ENCODE results near the gene PTCSC3.

PTCSC3 gene

GRCh38 chr14:36130186-36130585 lies 46.3 kb downstream of the PTCSC3 start:
- H3K27ac ChIP-seq (replicated peaks; ENCODE audit: low read length), result no peak overlapping the region
- no CpG with 5 or more reads among the region's 1 CpG for WGBS, 2 donors (ENCODE audit: extremely low coverage in 2 of 2, insufficient read length in 2 of 2, insufficient replicate concordance in 1 of 2)
- H3K4ac ChIP-seq (ENCODE audit: low read length), result no peak overlapping the region
- H2AFZ ChIP-seq (ENCODE audit: low read length), result no peak overlapping the region
- no peak overlapping the region for H2BK12ac ChIP-seq (ENCODE audit: low read length)
- no peak for DNase-seq (ENCODE audit: low spot score)
- H2AK5ac ChIP-seq (ENCODE audit: low read depth, low read length), result no peak overlapping the region
- H3K4me3 ChIP-seq (ENCODE audit: low read length in 2 of 2), result no peak overlapping the region
- H2BK5ac ChIP-seq (ENCODE audit: low read length), result no peak overlapping the region
- no peak overlapping the region for H2BK120ac ChIP-seq (ENCODE audit: low read depth, low read length)
- H3K36me3 ChIP-seq (replicated peaks in 1 of 2; ENCODE audit: control insufficient read depth in 2 of 2, insufficient read depth in 2 of 2, low read length in 2 of 2), result no peaks in the 10 kb centered on the region
- no peak overlapping the region for H3K4me2 ChIP-seq (ENCODE audit: insufficient read depth, low read length, poor library complexity, severe bottlenecking)
- H4K8ac ChIP-seq (ENCODE audit: low read depth, low read length), result no peak overlapping the region
- H3K18ac ChIP-seq (ENCODE audit: low read length), result no peak overlapping the region
- no peaks in the 10 kb centered on the region for H3K79me1 ChIP-seq (ENCODE audit: low read depth, low read length)
- no peak overlapping the region for H3K9ac ChIP-seq (ENCODE audit: low read depth, low read length, poor library complexity)
- H4K91ac ChIP-seq (ENCODE audit: low read depth, low read length, poor library complexity), result no peak overlapping the region
- H2BK15ac ChIP-seq (ENCODE audit: low read length), result no peak overlapping the region
- H3K9me3 ChIP-seq (replicated peaks in 1 of 2; ENCODE audit: control insufficient read depth in 2 of 2, insufficient read depth in 1 of 2, low read depth in 1 of 2, low read length in 2 of 2), result no peaks in the 10 kb centered on the region
- peaks cover 0 to 2% of the 10 kb centered on the region in 2 donors for H3K4me1 ChIP-seq (ENCODE audit: control insufficient read depth in 2 of 2, insufficient read depth in 1 of 2, low read depth in 1 of 2, low read length in 2 of 2)
- H3K23ac ChIP-seq (ENCODE audit: low read depth, low read length, poor library complexity), result no peak overlapping the region
- no peak overlapping the region for H3K14ac ChIP-seq (ENCODE audit: low read length)
- H3K27me3 ChIP-seq (ENCODE audit: control insufficient read depth in 3 of 3, insufficient read depth in 3 of 3, low read depth in 1 of 3, low read length in 3 of 3), result peaks cover 0 to 3% (median 0%) of the 10 kb centered on the region in 3 experiments

- WGBS, 2 donors (ENCODE audit: extremely low coverage in 2 of 2, insufficient read length in 2 of 2, insufficient replicate concordance in 1 of 2), result no CpG with 5 or more reads among the region's 2 CpGs
These were observed 47.3 kb downstream of the PTCSC3 start for GRCh38 chr14:36129181-36129580.

GRCh38 chr14:36113341-36113740 lies 63.2 kb downstream of the PTCSC3 start:
- no CpG with 5 or more reads among the region's 4 CpGs for WGBS, 2 donors (ENCODE audit: extremely low coverage in 2 of 2, insufficient read length in 2 of 2, insufficient replicate concordance in 1 of 2)

More at GRCh38 chr14:36129181-36129580, 47.3 kb downstream of the PTCSC3 start:
- Histone ChIP-seq H2AK5ac (ENCODE audit: low read depth, low read length) (no peak overlapping the region), H3K4me2 (ENCODE audit: insufficient read depth, low read length, poor library complexity, severe bottlenecking) (no peak overlapping the region), H2BK5ac (ENCODE audit: low read length) (no peak overlapping the region), H3K18ac (ENCODE audit: low read length) (no peak overlapping the region), H3K27ac (replicated peaks; ENCODE audit: low read length) (no peak overlapping the region), H4K8ac (ENCODE audit: low read depth, low read length) (no peak overlapping the region), H3K36me3 (replicated peaks in 1 of 2; ENCODE audit: control insufficient read depth in 2 of 2, insufficient read depth in 2 of 2, low read length in 2 of 2) (no peaks in the 10 kb centered on the region), H2AFZ (ENCODE audit: low read length) (no peak overlapping the region), H4K91ac (ENCODE audit: low read depth, low read length, poor library complexity) (no peak overlapping the region), H3K27me3 (ENCODE audit: control insufficient read depth in 3 of 3, insufficient read depth in 3 of 3, low read depth in 1 of 3, low read length in 3 of 3) (peaks cover 0 to 3% (median 0%) of the 10 kb centered on the region in 3 experiments), H3K79me1 (ENCODE audit: low read depth, low read length) (no peaks in the 10 kb centered on the region), H2BK12ac (ENCODE audit: low read length) (no peak overlapping the region), H3K9me3 (replicated peaks in 1 of 2; ENCODE audit: control insufficient read depth in 2 of 2, insufficient read depth in 1 of 2, low read depth in 1 of 2, low read length in 2 of 2) (no peaks in the 10 kb centered on the region), H2BK15ac (ENCODE audit: low read length) (no peak overlapping the region), H3K9ac (ENCODE audit: low read depth, low read length, poor library complexity) (no peak overlapping the region), H3K4me1 (ENCODE audit: control insufficient read depth in 2 of 2, insufficient read depth in 1 of 2, low read depth in 1 of 2, low read length in 2 of 2) (peaks cover 0 to 2% of the 10 kb centered on the region in 2 donors), H3K23ac (ENCODE audit: low read depth, low read length, poor library complexity) (no peak overlapping the region), H3K4ac (ENCODE audit: low read length) (no peak overlapping the region), H2BK120ac (ENCODE audit: low read depth, low read length) (no peak overlapping the region), H3K4me3 (ENCODE audit: low read length in 2 of 2) (no peak overlapping the region), H3K14ac (ENCODE audit: low read length) (no peak overlapping the region)
- DNase-seq (ENCODE audit: low spot score), result no peak

GRCh38 chr14:36111822-36112583 lies 64.5 kb downstream of the PTCSC3 start:
- no CpG with 5 or more reads among the region's 3 CpGs for WGBS, 2 donors (ENCODE audit: extremely low coverage in 2 of 2, insufficient read length in 2 of 2, insufficient replicate concordance in 1 of 2)
- no peaks in the 10 kb centered on the region for H3K36me3 ChIP-seq (replicated peaks in 1 of 2; ENCODE audit: control insufficient read depth in 2 of 2, insufficient read depth in 2 of 2, low read length in 2 of 2)
- no peak overlapping the region for H2BK15ac ChIP-seq (ENCODE audit: low read length)
- no peak overlapping the region for H2BK5ac ChIP-seq (ENCODE audit: low read length)
- peaks cover 0 to 25% (median 0%) of the 10 kb centered on the region in 3 experiments for H3K27me3 ChIP-seq (ENCODE audit: control insufficient read depth in 3 of 3, insufficient read depth in 3 of 3, low read depth in 1 of 3, low read length in 3 of 3)
- H3K79me1 ChIP-seq (ENCODE audit: low read depth, low read length), result no peaks in the 10 kb centered on the region
- H3K23ac ChIP-seq (ENCODE audit: low read depth, low read length, poor library complexity), result no peak overlapping the region
- H2AFZ ChIP-seq (ENCODE audit: low read length), result no peak overlapping the region
- H4K8ac ChIP-seq (ENCODE audit: low read depth, low read length), result no peak overlapping the region
- DNase-seq (ENCODE audit: low spot score), result no peak
- H3K4me2 ChIP-seq (ENCODE audit: insufficient read depth, low read length, poor library complexity, severe bottlenecking), result no peak overlapping the region
- H2BK12ac ChIP-seq (ENCODE audit: low read length), result no peak overlapping the region
- H2BK120ac ChIP-seq (ENCODE audit: low read depth, low read length), result no peak overlapping the region
- no peak overlapping the region for H3K14ac ChIP-seq (ENCODE audit: low read length)
- no peak overlapping the region for H2AK5ac ChIP-seq (ENCODE audit: low read depth, low read length)
- no peak overlapping the region for H3K9ac ChIP-seq (ENCODE audit: low read depth, low read length, poor library complexity)
- H3K4me3 ChIP-seq (ENCODE audit: low read length in 2 of 2), result no peak overlapping the region
- no peaks in the 10 kb centered on the region for H3K9me3 ChIP-seq (replicated peaks in 1 of 2; ENCODE audit: control insufficient read depth in 2 of 2, insufficient read depth in 1 of 2, low read depth in 1 of 2, low read length in 2 of 2)
- H3K4ac ChIP-seq (ENCODE audit: low read length), result no peak overlapping the region
- H3K27ac ChIP-seq (replicated peaks; ENCODE audit: low read length), result no peak overlapping the region
- no peak overlapping the region for H3K18ac ChIP-seq (ENCODE audit: low read length)
- H3K4me1 ChIP-seq (ENCODE audit: control insufficient read depth in 2 of 2, insufficient read depth in 1 of 2, low read depth in 1 of 2, low read length in 2 of 2), result no peaks in the 10 kb centered on the region
- H4K91ac ChIP-seq (ENCODE audit: low read depth, low read length, poor library complexity), result no peak overlapping the region

More at GRCh38 chr14:36113341-36113740, 63.2 kb downstream of the PTCSC3 start:
- Histone ChIP-seq H3K4me1 (ENCODE audit: control insufficient read depth in 2 of 2, insufficient read depth in 1 of 2, low read depth in 1 of 2, low read length in 2 of 2) (no peaks in the 10 kb centered on the region), H3K27ac (replicated peaks; ENCODE audit: low read length) (no peak overlapping the region), H3K4ac (ENCODE audit: low read length) (no peak overlapping the region), H3K36me3 (replicated peaks in 1 of 2; ENCODE audit: control insufficient read depth in 2 of 2, insufficient read depth in 2 of 2, low read length in 2 of 2) (no peaks in the 10 kb centered on the region), H4K91ac (ENCODE audit: low read depth, low read length, poor library complexity) (no peak overlapping the region), H3K9me3 (replicated peaks in 1 of 2; ENCODE audit: control insufficient read depth in 2 of 2, insufficient read depth in 1 of 2, low read depth in 1 of 2, low read length in 2 of 2) (no peaks in the 10 kb centered on the region), H3K79me1 (ENCODE audit: low read depth, low read length) (no peaks in the 10 kb centered on the region), H2BK12ac (ENCODE audit: low read length) (no peak overlapping the region), H2AK5ac (ENCODE audit: low read depth, low read length) (no peak overlapping the region), H2BK15ac (ENCODE audit: low read length) (no peak overlapping the region), H3K14ac (ENCODE audit: low read length) (no peak overlapping the region), H2BK5ac (ENCODE audit: low read length) (no peak overlapping the region), H3K23ac (ENCODE audit: low read depth, low read length, poor library complexity) (no peak overlapping the region), H2AFZ (ENCODE audit: low read length) (no peak overlapping the region), H4K8ac (ENCODE audit: low read depth, low read length) (no peak overlapping the region), H3K4me2 (ENCODE audit: insufficient read depth, low read length, poor library complexity, severe bottlenecking) (no peak overlapping the region), H3K9ac (ENCODE audit: low read depth, low read length, poor library complexity) (no peak overlapping the region), H3K27me3 (ENCODE audit: control insufficient read depth in 3 of 3, insufficient read depth in 3 of 3, low read depth in 1 of 3, low read length in 3 of 3) (peaks cover 0 to 23% (median 0%) of the 10 kb centered on the region in 3 experiments), H3K4me3 (ENCODE audit: low read length in 2 of 2) (no peak overlapping the region), H3K18ac (ENCODE audit: low read length) (no peak overlapping the region), H2BK120ac (ENCODE audit: low read depth, low read length) (no peak overlapping the region)
- DNase-seq (ENCODE audit: low spot score), result no peak
